Measurements from ENCODE around the gene ADAD2. TPM values are rescaled to one million over a fixed set of nuclear protein-coding genes. Genes with fewer than 3 reads are reported as not detected.

ADAD2 gene
- total RNA-seq, 4 donors from 2014 or later = 1.8 TPM; not detected in 3

DNA sequence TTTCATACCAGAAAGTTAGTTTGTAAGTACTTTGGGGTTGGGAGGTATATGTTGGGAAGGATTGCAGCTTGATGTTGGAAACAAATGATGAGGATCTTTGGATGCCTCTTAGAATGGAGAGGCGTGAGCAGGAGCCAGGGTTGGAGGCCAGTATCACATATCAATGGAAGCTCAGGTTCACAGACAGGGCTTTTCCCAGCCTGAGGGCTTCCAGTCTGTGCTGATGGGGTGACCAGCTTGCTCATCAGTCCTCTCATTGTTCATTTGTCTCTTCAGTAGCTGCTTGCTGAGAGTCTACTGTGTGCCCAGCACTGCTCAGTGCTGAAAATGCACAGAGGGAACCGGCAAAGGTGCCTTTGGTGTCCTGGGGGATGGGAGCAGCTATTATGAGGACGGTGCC lies 40.0 kb upstream of the ADAD2 start:
- Histone ChIP-seq H3K36me3 (no peaks in the 10 kb centered on the region), H3K9me3 (no peaks in the 10 kb centered on the region), H3K4me3 (no peak overlapping the region), H3K4me1 (no peaks in the 10 kb centered on the region), H3K27ac (no peak overlapping the region), H3K27me3 (no peaks in the 10 kb centered on the region)
- no peak for DNase-seq
- TF ChIP-seq, protein P1, sequence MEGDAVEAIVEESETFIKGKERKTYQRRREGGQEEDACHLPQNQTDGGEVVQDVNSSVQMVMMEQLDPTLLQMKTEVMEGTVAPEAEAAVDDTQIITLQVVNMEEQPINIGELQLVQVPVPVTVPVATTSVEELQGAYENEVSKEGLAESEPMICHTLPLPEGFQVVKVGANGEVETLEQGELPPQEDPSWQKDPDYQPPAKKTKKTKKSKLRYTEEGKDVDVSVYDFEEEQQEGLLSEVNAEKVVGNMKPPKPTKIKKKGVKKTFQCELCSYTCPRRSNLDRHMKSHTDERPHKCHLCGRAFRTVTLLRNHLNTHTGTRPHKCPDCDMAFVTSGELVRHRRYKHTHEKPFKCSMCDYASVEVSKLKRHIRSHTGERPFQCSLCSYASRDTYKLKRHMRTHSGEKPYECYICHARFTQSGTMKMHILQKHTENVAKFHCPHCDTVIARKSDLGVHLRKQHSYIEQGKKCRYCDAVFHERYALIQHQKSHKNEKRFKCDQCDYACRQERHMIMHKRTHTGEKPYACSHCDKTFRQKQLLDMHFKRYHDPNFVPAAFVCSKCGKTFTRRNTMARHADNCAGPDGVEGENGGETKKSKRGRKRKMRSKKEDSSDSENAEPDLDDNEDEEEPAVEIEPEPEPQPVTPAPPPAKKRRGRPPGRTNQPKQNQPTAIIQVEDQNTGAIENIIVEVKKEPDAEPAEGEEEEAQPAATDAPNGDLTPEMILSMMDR (IDR thresholded peaks at IDR 0.05) = no peak
- TF ChIP-seq POLR2A (IDR thresholded peaks at IDR 0.05) = no peak

DNA sequence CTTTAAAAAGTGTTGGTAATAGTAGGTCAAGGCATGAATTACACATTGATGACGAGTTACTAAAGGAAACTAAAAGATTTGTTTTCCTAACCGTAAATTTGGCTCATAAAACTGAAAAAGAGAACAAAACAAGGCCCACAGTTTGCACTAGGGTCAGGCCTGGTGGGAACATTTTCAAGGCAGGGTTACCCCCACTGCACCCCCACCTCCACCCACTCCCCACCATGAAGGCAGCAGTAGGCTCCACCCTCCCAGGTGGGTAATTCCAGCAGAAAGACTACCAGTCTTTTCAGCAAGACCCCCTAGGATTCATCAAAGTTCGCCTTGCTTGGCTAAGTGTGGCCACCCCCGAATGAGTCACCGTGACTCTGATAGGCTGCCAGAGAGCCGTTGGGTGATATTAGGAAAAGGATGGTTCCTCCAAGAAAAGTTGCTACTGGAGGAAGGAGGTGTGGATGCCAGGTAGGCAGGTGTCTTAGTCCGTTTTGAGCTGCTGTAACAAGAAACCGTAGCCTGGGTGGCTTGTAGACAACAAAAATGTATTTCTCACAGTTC lies 37.2 kb upstream of the ADAD2 start:
- H3K4me1 ChIP-seq = no peaks in the 10 kb centered on the region
- H3K4me3 ChIP-seq = no peak overlapping the region
- H3K27me3 ChIP-seq = no peaks in the 10 kb centered on the region
- H3K36me3 ChIP-seq = no peaks in the 10 kb centered on the region
- no peak for TF ChIP-seq POLR2A (IDR thresholded peaks at IDR 0.05)
- TF ChIP-seq, protein P1 (IDR thresholded peaks at IDR 0.05) = no peak
- DNase-seq = no peak
- no peak overlapping the region for H3K27ac ChIP-seq
- no peaks in the 10 kb centered on the region for H3K9me3 ChIP-seq

DNA sequence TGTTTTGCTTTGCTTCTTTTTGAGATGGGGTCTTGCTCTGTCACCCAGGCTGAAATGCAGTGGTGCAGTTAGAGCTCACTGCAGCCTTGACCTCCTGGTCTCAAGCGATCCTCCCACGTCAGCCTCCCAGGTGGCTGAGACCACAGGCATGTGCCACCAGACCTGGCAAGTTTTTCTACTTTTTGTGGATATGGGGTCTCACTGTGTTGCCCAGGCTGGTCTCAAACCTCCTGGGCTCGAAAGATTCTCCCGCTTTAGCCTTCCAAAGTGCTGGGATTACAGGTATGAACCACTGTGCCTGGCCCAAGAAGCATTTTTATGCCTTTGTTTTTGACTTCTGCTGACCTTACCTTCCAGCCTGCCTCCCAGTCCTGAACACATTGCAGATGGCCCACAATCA lies 35.7 kb upstream of the ADAD2 start:
- Histone ChIP-seq H3K27ac (no peak overlapping the region), H3K27me3 (no peaks in the 10 kb centered on the region), H3K4me3 (no peak overlapping the region), H3K9me3 (no peaks in the 10 kb centered on the region), H3K4me1 (no peaks in the 10 kb centered on the region), H3K36me3 (no peaks in the 10 kb centered on the region)
- no peak for DNase-seq
- TF ChIP-seq POLR2A (IDR thresholded peaks at IDR 0.05) = no peak
- TF ChIP-seq, protein P1 (IDR thresholded peaks at IDR 0.05) = no peak

DNA sequence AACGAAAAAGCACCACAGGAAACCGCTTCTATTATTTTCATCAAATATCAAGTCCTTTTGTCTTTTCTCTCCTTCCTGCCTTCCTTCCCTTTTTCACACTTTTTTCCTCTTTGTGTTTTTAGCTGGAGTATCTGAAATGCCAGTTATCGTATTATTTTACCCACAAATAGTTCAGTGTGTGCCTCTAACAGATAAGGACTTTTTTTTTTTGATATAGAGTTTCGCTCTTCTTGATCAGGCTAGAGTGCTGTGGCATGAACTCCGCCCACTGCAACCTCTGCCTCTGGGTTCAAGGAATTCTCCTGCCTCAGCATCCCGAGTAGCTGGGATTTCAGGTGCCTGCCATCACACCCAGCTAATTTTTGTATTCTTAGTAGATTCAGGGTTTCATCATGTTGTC lies 35.2 kb upstream of the ADAD2 start:
- no peak overlapping the region for H3K27ac ChIP-seq
- no peaks in the 10 kb centered on the region for H3K27me3 ChIP-seq
- DNase-seq = no peak
- TF ChIP-seq POLR2A (IDR thresholded peaks at IDR 0.05) = no peak
- TF ChIP-seq, protein P1 (IDR thresholded peaks at IDR 0.05) = no peak
- H3K4me1 ChIP-seq = no peaks in the 10 kb centered on the region
- H3K4me3 ChIP-seq = no peak overlapping the region
- no peaks in the 10 kb centered on the region for H3K9me3 ChIP-seq
- H3K36me3 ChIP-seq = no peaks in the 10 kb centered on the region

DNA sequence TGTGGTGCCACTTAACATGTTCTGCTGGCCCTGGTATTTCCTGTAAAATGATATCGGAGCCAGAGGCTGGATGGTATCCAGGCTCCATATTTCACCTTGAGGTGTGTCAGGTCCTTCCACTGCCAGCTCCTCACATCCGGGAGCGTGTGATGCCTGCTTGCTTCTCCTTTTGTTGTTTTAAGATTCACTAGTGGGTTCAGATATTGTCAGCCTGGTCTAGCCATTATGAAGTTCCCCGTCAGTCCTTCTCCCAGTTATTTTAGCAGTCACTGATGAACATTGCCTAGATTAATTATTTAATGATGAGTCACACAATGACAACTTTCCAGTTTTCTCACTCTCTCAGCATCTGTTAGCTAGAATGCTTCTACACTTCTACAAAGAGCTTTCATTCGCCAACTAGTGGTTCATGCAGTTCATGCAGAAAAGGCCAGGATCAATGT lies 34.6 kb upstream of the ADAD2 start:
- no peaks in the 10 kb centered on the region for H3K36me3 ChIP-seq
- H3K27ac ChIP-seq = no peak overlapping the region
- H3K4me3 ChIP-seq = no peak overlapping the region
- TF ChIP-seq, protein P1 (IDR thresholded peaks at IDR 0.05) = no peak
- no peak for TF ChIP-seq POLR2A (IDR thresholded peaks at IDR 0.05)
- H3K4me1 ChIP-seq = no peaks in the 10 kb centered on the region
- no peak for DNase-seq
- no peaks in the 10 kb centered on the region for H3K9me3 ChIP-seq
- no peaks in the 10 kb centered on the region for H3K27me3 ChIP-seq

DNA sequence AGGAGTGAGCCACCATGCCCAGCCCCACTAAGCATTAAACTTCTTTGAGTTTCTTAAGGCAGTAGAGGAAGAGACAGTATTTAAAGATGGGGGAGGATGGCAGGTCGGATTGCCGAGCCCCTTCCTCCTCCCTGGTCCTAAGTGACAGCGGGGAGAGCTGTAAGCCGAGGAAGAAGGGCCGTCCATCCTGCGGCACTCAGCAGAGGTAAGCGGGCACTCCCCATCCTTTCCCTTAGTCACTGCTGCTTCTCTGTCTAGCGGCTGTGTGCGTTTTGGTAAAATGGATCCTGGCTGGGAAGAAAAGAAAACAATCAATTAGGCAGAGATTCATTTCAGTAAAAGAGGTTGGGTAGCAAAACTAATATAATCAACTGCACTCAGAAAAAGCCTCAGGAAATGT lies 31.9 kb upstream of the ADAD2 start:
- no peak for TF ChIP-seq POLR2A (IDR thresholded peaks at IDR 0.05)
- TF ChIP-seq, protein P1 (IDR thresholded peaks at IDR 0.05) = no peak
- Histone ChIP-seq H3K36me3 (no peaks in the 10 kb centered on the region), H3K27me3 (no peaks in the 10 kb centered on the region), H3K4me3 (no peak overlapping the region), H3K27ac (no peak overlapping the region), H3K4me1 (no peaks in the 10 kb centered on the region), H3K9me3 (no peaks in the 10 kb centered on the region)
- DNase-seq = no peak
